Heart left ventricle (tissue), 16 donors: ENCODE measurements around the gene STX1B. TPM values are rescaled to one million over a fixed set of nuclear protein-coding genes. Genes with fewer than 3 reads are reported as not detected.

Source experiments
- ATAC-seq, 4 donors: fragments of 200-7000 bp; cut with Tn5 transposase; one replicate each; pipeline ENCODE4 v1.9.1; 2020 to 2022; ENCODE audit warnings: moderate library complexity in 4 of 4, mild to moderate bottlenecking in 3 of 4, moderate number of reproducible peaks in 1 of 4
- DNase-seq, 5 donors: peaks; one replicate each; pipeline ENCODE4 v3.0.0-alpha.2; 2020
- H3K27ac ChIP-seq, 12 donors: fragments of 200-600 bp; sonication (generic) in 4 of 12; one replicate each; pipeline versions ENCODE4 v1.5.0 to v1.8.0; 2016 to 2022; ENCODE audit warnings: mild to moderate bottlenecking in 2 of 12
- H3K27me3 ChIP-seq, 9 donors: fragments of 200-600 bp; sonication (generic) in 2 of 9; one replicate each; pipeline versions ENCODE4 v1.5.1 to v1.8.0; 2016 to 2022; ENCODE audit warnings: mild to moderate bottlenecking in 3 of 9
- H3K36me3 ChIP-seq, 9 donors: fragments of 200-600 bp; sonication (generic) in 2 of 9; one replicate each; pipeline versions ENCODE4 v1.5.0 to v1.8.0; 2018 to 2022; ENCODE audit warnings: mild to moderate bottlenecking in 2 of 9
- H3K4me1 ChIP-seq, 12 donors: fragments of 200-600 bp; sonication (generic) in 4 of 12; one replicate each; pipeline versions ENCODE4 v1.5.0 to v1.8.0; 2016 to 2022; ENCODE audit warnings: mild to moderate bottlenecking in 3 of 12
- H3K4me3 ChIP-seq, 12 donors: fragments of 200-600 bp; sonication (generic) in 4 of 12; one replicate each; pipeline versions ENCODE4 v1.5.0 to v1.8.0; 2017 to 2022; ENCODE audit warnings: mild to moderate bottlenecking in 9 of 12, moderate library complexity in 4 of 12
- H3K9me3 ChIP-seq, 12 donors: fragments of 200-600 bp; sonication (generic) in 4 of 12; one replicate each; pipeline versions ENCODE4 v1.5.0 to v1.8.0; 2016 to 2022; ENCODE audit warnings: mild to moderate bottlenecking in 1 of 12
- POLR2A ChIP-seq, 2 donors: fragments of 450-650 bp; IDR thresholded peaks; one replicate each; pipeline ENCODE4 v1.6.1; 2017; ENCODE audit warnings: antibody characterized with exemption in 2 of 2, mild to moderate bottlenecking in 2 of 2, moderate library complexity in 2 of 2
- WGBS, 4 donors: extraction: QIAGEN DNeasy Blood & Tissue Kit in 2 of 4; methylation state at CpG; one replicate each; pipeline versions ENCODE4 v1.1.5 to v1.1.7; 2013 to 2018; 5-methylcytosine and 5-hydroxymethylcytosine counted together
- intact Hi-C, 10 donors: fragments of 100-400 bp; cut with DNase I; formaldehyde crosslinking; loops; one replicate each; pipeline versions ENCODE4 v1.11.1 to v1.14.2; 2022
- polyA plus RNA-seq, 2 donors: library from polyadenylated mRNA; stranded (reverse); fragments of 200-250 nt; gene quantifications; one replicate each; pipeline ENCODE4 v1.2.3, GENCODE V29; 2013
- total RNA-seq, 9 donors: library from RNA; depleted of rRNA in 2 of 9; stranded (reverse); fragments of >200 nt in 2 of 9; fragmentation: NEBNext Ultra II Directional in 3 of 9; extraction: Animal tissue kit (Norgen Biotek cat#: 25700) in 3 of 9; gene quantifications; one replicate each; pipeline versions ENCODE4 v1.1.0 to v1.2.4, GENCODE V29; 2016 to 2023
- TF ChIP-seq, protein P1 (sequence below), 12 donors: fragments of 200-600 bp; sonication (generic) in 4 of 12; IDR thresholded peaks; one replicate each; pipeline versions ENCODE4 v1.5.0 to v1.8.0; 2018 to 2022; ENCODE audit warnings: antibody characterized with exemption in 12 of 12, mild to moderate bottlenecking in 5 of 12
- donor health status: ischemic (EF 13 %, LVEDD 7.1; RV severe dilation, severe dysfunction).
- donor health status: healthy with polysubstance abuse.
- donor health status: DM: no; HTN: yes; CAD: no.
- donor health status: DM: no; HTN: no; CAD: no.
- donor health status: ischemic (EF 25% LVEDD 6.9; RV normal size, moderate dysfunction).
- donor health status: ischemic (EF 25% LVEDD 5.7; RV mildly dilated, moderate dysfunction).
- donor health status: healthy.
- donor health status: DM: yes; HTN: yes; CAD: no.
- donor health status: ischemic (EF 35%, LVEDD 5.7; RV mildly dilated, moderate dysfunction).
- donor health status: nonischemic (EF 11% LVEDD 7.7; RV severe dilation, severe dysfunction).
- donor health status: DM: yes; HTN: yes; CAD: no.
- donor health status: PGD.
- donor health status: ischemic (EF 29% LVEDD 5.4; RV normal size, mild dysfunction).
- donor health status: nonischemic (EF 23%, LVEDD 6.1; RV moderate dilation, normal function).

The STX1B gene
- total and polyA plus RNA-seq, 11 donors: 0.20 to 2.1 (median 0.82) TPM

DNA sequence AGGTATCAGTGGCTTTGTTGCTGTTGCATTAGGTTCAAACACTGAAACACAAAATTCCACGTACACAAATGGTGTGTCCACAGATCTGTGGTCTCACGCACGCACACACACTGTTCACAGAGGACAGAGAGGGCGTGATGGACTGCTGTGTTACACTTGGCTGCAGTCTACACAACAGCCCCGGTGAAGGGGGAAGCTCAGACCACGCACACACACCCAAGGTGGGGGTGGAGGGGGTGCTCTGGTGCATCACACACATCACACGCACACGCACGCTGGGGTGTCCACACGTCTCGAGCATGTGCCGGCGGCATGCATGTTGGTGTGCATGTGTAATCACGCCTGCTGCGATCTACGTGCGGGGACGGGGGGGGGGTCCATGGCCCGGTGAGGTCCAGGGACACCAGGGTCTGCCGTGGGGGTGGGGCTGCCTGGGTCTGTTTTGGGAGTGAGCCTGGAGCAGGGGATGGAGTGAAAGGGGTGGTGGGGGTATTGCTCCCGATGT, 18.1 kb downstream of the STX1B start:
- H3K36me3 ChIP-seq: peaks cover 0 to 13% (median 0%) of the 10 kb centered on the region in 9 donors
- H3K9me3 ChIP-seq: no peaks in the 10 kb centered on the region
- no peaks in the 10 kb centered on the region for H3K27me3 ChIP-seq
- no peak for ATAC-seq
- 78 to 90% (median 86%) methylated on average over 15 to 21 of the region's 21 CpGs for WGBS, 4 donors
- no peak overlapping the region for H3K27ac ChIP-seq
- TF ChIP-seq POLR2A (IDR thresholded peaks at IDR 0.05): no peak
- TF ChIP-seq, protein P1, sequence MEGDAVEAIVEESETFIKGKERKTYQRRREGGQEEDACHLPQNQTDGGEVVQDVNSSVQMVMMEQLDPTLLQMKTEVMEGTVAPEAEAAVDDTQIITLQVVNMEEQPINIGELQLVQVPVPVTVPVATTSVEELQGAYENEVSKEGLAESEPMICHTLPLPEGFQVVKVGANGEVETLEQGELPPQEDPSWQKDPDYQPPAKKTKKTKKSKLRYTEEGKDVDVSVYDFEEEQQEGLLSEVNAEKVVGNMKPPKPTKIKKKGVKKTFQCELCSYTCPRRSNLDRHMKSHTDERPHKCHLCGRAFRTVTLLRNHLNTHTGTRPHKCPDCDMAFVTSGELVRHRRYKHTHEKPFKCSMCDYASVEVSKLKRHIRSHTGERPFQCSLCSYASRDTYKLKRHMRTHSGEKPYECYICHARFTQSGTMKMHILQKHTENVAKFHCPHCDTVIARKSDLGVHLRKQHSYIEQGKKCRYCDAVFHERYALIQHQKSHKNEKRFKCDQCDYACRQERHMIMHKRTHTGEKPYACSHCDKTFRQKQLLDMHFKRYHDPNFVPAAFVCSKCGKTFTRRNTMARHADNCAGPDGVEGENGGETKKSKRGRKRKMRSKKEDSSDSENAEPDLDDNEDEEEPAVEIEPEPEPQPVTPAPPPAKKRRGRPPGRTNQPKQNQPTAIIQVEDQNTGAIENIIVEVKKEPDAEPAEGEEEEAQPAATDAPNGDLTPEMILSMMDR (IDR thresholded peaks at IDR 0.05): no peak
- peaks cover 0 to 11% (median 6%) of the 10 kb centered on the region in 12 donors for H3K4me1 ChIP-seq
- H3K4me3 ChIP-seq: no peak overlapping the region
- no peak for DNase-seq
- intact Hi-C loops: loop anchor here in 2 of 10 donors (5.0 to 10.0 kb wide), 2 partner anchors 40 to 72 kb away; partner anchors contain the start of gene STX4 (in 1 of the 2)

DNA sequence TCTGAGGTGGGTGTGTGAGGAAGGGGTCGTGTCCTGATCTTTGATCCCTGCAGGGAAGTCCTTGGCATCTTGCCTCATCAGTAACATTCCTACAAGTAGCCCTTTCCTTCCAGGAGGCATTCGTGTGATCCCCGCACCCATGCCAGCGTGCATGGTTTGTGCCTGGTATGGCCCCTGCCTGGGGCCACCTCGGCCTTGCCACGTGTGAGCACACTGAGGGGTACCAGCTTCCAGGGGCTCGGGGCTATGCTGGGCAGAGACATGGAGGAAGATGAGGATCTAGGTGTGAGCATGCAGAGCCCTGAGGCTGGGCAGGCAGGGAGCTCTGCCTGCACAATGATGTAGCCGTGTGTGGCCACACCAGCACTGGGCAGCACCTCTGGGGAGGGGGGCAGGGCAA, 19.4 kb downstream of the STX1B start:
- intact Hi-C loops: loop anchor here in 2 of 10 donors (5.0 to 10.0 kb wide), 2 partner anchors 41 to 74 kb away; partner anchors contain the start of gene STX4 (in 1 of the 2)
- WGBS, 4 donors: 78 to 91% (median 83%) methylated on average over 8 of the region's 8 CpGs
- H3K9me3 ChIP-seq: no peaks in the 10 kb centered on the region
- H3K27ac ChIP-seq: no peak overlapping the region
- TF ChIP-seq, protein P1 (IDR thresholded peaks at IDR 0.05): no peak
- no peak for TF ChIP-seq POLR2A (IDR thresholded peaks at IDR 0.05)
- H3K36me3 ChIP-seq: peaks cover 0 to 23% (median 0%) of the 10 kb centered on the region in 9 donors
- ATAC-seq (no peak), DNase-seq (no peak)
- no peaks in the 10 kb centered on the region for H3K27me3 ChIP-seq
- no peak overlapping the region for H3K4me3 ChIP-seq
- peaks cover 0 to 4% (median under 1%) of the 10 kb centered on the region in 12 donors for H3K4me1 ChIP-seq

DNA sequence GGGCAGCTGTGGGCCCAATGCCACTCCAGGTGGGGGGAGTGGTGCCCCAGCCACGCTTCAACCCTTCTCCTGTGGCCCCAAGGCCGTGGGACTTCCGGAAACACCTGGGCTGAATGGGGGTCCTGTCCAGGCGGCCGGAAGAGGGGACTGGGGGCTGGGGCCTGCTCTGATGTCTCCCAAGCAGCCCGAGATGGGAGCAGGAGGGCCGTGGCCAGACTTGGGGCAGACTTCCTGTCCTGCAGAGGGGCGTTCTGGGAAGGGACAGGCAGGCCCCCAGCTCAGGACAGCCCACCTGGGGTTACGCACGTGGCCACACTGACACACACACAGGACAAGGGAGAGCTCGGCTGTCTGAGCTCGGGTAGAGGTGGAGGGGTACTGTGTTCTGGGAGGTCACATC, 20.3 kb downstream of the STX1B start:
- Histone ChIP-seq H3K27ac (no peak overlapping the region), H3K4me3 (no peak overlapping the region), H3K4me1 (peaks cover 0 to 13% (median 10%) of the 10 kb centered on the region in 12 donors), H3K36me3 (peaks cover 0 to 23% (median 0%) of the 10 kb centered on the region in 9 donors), H3K9me3 (no peaks in the 10 kb centered on the region), H3K27me3 (no peaks in the 10 kb centered on the region)
- TF ChIP-seq, protein P1 (IDR thresholded peaks at IDR 0.05): no peak
- TF ChIP-seq POLR2A (IDR thresholded peaks at IDR 0.05): no peak
- ATAC-seq (no peak), DNase-seq (no peak)
- 64 to 77% (median 75%) methylated on average over 12 of the region's 12 CpGs for WGBS, 4 donors
- intact Hi-C loops: loop anchor here in 2 of 10 donors (5.0 to 10.0 kb wide), 2 partner anchors 42 to 75 kb away; partner anchors contain the start of gene STX4 (in 1 of the 2)

DNA sequence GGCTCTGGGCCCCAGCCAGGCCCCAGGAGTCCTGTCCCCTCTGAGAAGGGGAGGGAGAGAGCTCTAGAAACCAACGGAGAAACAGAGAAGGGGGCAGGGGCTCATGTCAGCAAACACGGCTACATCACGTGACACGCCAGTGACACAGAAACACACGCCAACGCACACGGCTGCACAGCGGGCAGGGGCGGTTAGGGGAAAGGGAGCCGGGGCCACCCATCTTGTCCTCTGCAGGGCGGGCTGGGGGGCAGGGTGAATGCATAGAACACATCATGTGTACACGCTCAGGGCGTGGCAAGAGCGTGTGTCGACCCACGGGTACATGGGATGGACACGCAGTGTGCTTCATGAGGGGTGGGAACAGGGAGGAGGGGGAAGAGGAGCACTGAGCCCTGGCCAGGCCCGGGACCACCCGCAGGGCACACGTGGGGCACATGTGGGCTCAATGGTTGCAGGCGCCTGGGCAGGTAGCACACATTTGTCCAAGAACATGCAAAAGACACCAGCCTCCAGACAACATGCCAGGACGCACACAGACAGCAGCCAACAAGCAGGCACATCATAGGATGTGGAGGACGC, 20.9 kb downstream of the STX1B start:
- H3K9me3 ChIP-seq: no peaks in the 10 kb centered on the region
- H3K4me3 ChIP-seq: no peak overlapping the region
- H3K27me3 ChIP-seq: no peaks in the 10 kb centered on the region
- intact Hi-C loops: loop anchor here (5.0 to 10.0 kb wide), 16 partner anchors 43 to 885 kb away; partner anchors contain the start of genes VKORC1 (in 3 of the 10), ZNF646 (in 3 of the 10), ZNF668 (in 3 of the 10) and STX4 (in 2 of the 10)
- TF ChIP-seq, protein P1 (IDR thresholded peaks at IDR 0.05): no peak
- no peak for TF ChIP-seq POLR2A (IDR thresholded peaks at IDR 0.05)
- H3K36me3 ChIP-seq: peaks cover 0 to 23% (median 3%) of the 10 kb centered on the region in 9 donors
- no peak for ATAC-seq
- peak overlapping the region in 4 of 12 donors; percentile 13 to 66 (median 22) for H3K27ac ChIP-seq
- no peak for DNase-seq
- H3K4me1 ChIP-seq: peaks cover 0 to 17% (median 11%) of the 10 kb centered on the region in 12 donors
- WGBS, 4 donors: 81 to 86% (median 85%) methylated on average over 22 to 23 of the region's 23 CpGs
